ENCODE results near the gene GLRX5.

DNA sequence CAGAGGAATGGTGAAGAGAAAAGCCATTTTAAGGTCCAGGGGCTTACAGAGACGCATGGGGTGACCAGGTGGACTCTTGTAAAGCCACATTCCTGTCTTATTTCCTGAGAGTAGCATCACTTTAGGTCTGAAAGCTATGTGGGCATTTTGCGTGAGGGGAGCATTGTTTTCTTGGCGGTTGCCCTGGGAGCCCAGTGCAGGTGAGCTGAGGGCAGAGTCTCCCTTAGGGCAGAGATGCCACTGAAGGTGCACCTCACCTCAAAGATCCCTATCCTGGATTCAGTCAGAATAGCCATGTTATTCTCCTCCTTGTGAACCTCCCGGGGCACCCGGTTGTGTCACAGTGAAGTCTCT is 12.4 kb downstream of the GLRX5 start:
- TF ChIP-seq, protein P1, sequence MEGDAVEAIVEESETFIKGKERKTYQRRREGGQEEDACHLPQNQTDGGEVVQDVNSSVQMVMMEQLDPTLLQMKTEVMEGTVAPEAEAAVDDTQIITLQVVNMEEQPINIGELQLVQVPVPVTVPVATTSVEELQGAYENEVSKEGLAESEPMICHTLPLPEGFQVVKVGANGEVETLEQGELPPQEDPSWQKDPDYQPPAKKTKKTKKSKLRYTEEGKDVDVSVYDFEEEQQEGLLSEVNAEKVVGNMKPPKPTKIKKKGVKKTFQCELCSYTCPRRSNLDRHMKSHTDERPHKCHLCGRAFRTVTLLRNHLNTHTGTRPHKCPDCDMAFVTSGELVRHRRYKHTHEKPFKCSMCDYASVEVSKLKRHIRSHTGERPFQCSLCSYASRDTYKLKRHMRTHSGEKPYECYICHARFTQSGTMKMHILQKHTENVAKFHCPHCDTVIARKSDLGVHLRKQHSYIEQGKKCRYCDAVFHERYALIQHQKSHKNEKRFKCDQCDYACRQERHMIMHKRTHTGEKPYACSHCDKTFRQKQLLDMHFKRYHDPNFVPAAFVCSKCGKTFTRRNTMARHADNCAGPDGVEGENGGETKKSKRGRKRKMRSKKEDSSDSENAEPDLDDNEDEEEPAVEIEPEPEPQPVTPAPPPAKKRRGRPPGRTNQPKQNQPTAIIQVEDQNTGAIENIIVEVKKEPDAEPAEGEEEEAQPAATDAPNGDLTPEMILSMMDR (IDR thresholded peaks at IDR 0.05 in 2 of 3, conservative IDR thresholded peaks at IDR 0.05 in 1 of 3; ENCODE audit: borderline replicate concordance in 1 of 3, insufficient read depth in 1 of 3, low read depth in 2 of 3, low read length in 2 of 3): no peak
- no peak for TF ChIP-seq POLR2AphosphoS5 (IDR thresholded peaks at IDR 0.05; ENCODE audit: low read depth, low read length)
- no peak for TF ChIP-seq ZNF274 (IDR thresholded peaks at IDR 0.05; ENCODE audit: low read depth, low read length)
- TF ChIP-seq EZH2 (IDR thresholded peaks at IDR 0.05): no peak
- TF ChIP-seq RAD21 (IDR thresholded peaks at IDR 0.05; ENCODE audit: low read depth): no peak
- TF ChIP-seq, protein P2, sequence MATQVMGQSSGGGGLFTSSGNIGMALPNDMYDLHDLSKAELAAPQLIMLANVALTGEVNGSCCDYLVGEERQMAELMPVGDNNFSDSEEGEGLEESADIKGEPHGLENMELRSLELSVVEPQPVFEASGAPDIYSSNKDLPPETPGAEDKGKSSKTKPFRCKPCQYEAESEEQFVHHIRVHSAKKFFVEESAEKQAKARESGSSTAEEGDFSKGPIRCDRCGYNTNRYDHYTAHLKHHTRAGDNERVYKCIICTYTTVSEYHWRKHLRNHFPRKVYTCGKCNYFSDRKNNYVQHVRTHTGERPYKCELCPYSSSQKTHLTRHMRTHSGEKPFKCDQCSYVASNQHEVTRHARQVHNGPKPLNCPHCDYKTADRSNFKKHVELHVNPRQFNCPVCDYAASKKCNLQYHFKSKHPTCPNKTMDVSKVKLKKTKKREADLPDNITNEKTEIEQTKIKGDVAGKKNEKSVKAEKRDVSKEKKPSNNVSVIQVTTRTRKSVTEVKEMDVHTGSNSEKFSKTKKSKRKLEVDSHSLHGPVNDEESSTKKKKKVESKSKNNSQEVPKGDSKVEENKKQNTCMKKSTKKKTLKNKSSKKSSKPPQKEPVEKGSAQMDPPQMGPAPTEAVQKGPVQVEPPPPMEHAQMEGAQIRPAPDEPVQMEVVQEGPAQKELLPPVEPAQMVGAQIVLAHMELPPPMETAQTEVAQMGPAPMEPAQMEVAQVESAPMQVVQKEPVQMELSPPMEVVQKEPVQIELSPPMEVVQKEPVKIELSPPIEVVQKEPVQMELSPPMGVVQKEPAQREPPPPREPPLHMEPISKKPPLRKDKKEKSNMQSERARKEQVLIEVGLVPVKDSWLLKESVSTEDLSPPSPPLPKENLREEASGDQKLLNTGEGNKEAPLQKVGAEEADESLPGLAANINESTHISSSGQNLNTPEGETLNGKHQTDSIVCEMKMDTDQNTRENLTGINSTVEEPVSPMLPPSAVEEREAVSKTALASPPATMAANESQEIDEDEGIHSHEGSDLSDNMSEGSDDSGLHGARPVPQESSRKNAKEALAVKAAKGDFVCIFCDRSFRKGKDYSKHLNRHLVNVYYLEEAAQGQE (IDR thresholded peaks at IDR 0.05; ENCODE audit: low read depth): no peak
- no peak for TF ChIP-seq POLR2A (IDR thresholded peaks at IDR 0.05; ENCODE audit: borderline replicate concordance, extremely low read depth, insufficient read depth, insufficient read length)
- no peak for TF ChIP-seq EGR1 (IDR thresholded peaks at IDR 0.05; ENCODE audit: low read depth)
- TF ChIP-seq EZH2phosphoT487 (IDR thresholded peaks at IDR 0.05; ENCODE audit: borderline replicate concordance): no peak
- no peak for TF ChIP-seq CEBPB (IDR thresholded peaks at IDR 0.05; ENCODE audit: low read depth)
- no peak for TF ChIP-seq YY1 (IDR thresholded peaks at IDR 0.05; ENCODE audit: extremely low read depth, insufficient replicate concordance, low read depth, low read length)
- TF ChIP-seq, protein P3, sequence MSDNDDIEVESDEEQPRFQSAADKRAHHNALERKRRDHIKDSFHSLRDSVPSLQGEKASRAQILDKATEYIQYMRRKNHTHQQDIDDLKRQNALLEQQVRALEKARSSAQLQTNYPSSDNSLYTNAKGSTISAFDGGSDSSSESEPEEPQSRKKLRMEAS (IDR thresholded peaks at IDR 0.05): no peak
- TF ChIP-seq SRF (IDR thresholded peaks at IDR 0.05; ENCODE audit: low read depth): no peak
